Parathyroid adenoma (tissue), 2 donors: ENCODE data around the gene EZH1.
A peak's percentile ranks its signal among the peaks of the same experiment; 100 is the strongest.

Experiments
- H2AFZ ChIP-seq: fragments of 300-600 bp; sonication (generic); one replicate; pipeline ENCODE4 v1.7.0; 2017; ENCODE audit warnings: antibody characterized with exemption, mild to moderate bottlenecking
- H3K27ac ChIP-seq: fragments of 300-600 bp; sonication (generic); one replicate; pipeline ENCODE4 v1.7.0; 2017
- H3K27me3 ChIP-seq: fragments of 300-600 bp; sonication (generic); one replicate; pipeline ENCODE4 v1.7.0; 2017; ENCODE audit warnings: low read length; ENCODE audit not compliant: control insufficient read depth, insufficient read depth
- H3K36me3 ChIP-seq: fragments of 300-600 bp; sonication (generic); one replicate; pipeline ENCODE4 v1.7.0; 2017; ENCODE audit warnings: low read length; ENCODE audit not compliant: control insufficient read depth, insufficient read depth
- H3K4me1 ChIP-seq: fragments of 300-600 bp; sonication (generic); one replicate; pipeline ENCODE4 v1.7.0; 2017; ENCODE audit warnings: control low read depth
- H3K4me2 ChIP-seq: fragments of 300-600 bp; sonication (generic); one replicate; pipeline ENCODE4 v1.7.0; 2017; ENCODE audit warnings: low read length
- H3K4me3 ChIP-seq: fragments of 300-600 bp; sonication (generic); one replicate; pipeline ENCODE4 v1.7.0; 2017; ENCODE audit warnings: low read depth, low read length
- H3K79me2 ChIP-seq: fragments of 300-600 bp; sonication (generic); one replicate; pipeline ENCODE4 v1.7.0; 2017; ENCODE audit warnings: control low read depth
- H3K9ac ChIP-seq: fragments of 300-600 bp; sonication (generic); one replicate; pipeline ENCODE4 v1.7.0; 2017; ENCODE audit warnings: mild to moderate bottlenecking
- H3K9me3 ChIP-seq: fragments of 300-600 bp; sonication (generic); one replicate; pipeline ENCODE4 v1.7.0; 2017; ENCODE audit warnings: low read length; ENCODE audit not compliant: control insufficient read depth
- CTCF ChIP-seq: fragments of 300-600 bp; sonication (generic); IDR thresholded peaks from one replicate; pipeline ENCODE4 v1.7.0; 2017; ENCODE audit warnings: antibody characterized with exemption, mild to moderate bottlenecking
- donor health status: primary hyperparathyroidism.

Gene EZH1

DNA sequence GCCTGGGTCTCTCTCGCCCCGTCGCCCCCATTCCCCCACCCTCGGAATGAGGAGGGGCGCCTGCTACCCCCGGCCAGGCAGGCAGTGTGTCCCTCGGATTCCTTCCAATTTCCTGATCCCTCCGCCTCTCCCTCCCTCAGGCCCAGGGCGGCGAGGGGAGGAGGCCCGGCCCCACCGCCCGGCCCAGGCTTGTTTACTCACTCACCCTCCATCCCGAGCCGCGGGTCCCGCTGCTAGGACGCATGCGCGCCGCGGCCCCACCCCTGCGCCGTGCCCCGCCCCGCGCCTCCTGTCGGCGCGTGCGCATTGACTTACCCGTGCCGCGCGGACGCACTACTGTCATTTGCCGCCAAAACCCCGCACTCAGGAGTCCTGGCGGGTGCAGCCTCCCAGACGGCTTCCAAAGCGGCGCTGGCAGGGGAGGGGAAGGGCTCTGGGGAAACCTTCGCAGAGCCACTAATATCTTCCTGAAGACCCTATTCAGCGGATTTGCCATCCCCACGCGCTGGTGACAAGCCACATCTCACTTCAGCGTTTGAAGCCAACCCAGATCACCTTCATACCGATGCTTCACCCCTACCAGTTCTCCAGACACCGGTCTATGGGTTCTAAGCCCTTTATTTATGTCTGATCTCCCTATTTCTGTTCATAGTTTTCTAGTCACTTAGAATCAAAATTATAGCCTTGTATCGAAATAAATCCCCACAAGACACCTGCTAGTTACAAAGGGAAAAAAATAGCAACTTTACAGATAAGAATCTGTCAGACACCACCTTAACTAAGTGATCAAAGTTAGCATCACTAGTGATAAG is at the start of gene EZH1:
Gene EZH1, minus strand, starts transcription at position 235 of the 812 bp plus-strand sequence. CDS start 16,099 bp downstream, outside the sequence.
- peak within 1 kb of the TSS; percentile 86 for H3K27ac ChIP-seq
- H2AFZ ChIP-seq, result peak within 1 kb of the TSS; percentile 90
- peaks cover 8% of the 10 kb centered on the region for H3K4me1 ChIP-seq
- no peaks in the 10 kb centered on the region for H3K9me3 ChIP-seq
- H3K36me3 ChIP-seq, result no peaks in the 10 kb centered on the region
- H3K27me3 ChIP-seq, result no peaks in the 10 kb centered on the region
- TF ChIP-seq CTCF, result no peak
- peak within 1 kb of the TSS; percentile 86 for H3K4me2 ChIP-seq
- peaks cover 27% of the 10 kb centered on the region for H3K79me2 ChIP-seq
- peak within 1 kb of the TSS; percentile 90 for H3K4me3 ChIP-seq
- peak within 1 kb of the TSS; percentile 57 for H3K9ac ChIP-seq

- peaks cover 2% of the 10 kb centered on the region for H3K4me1 ChIP-seq
- H3K4me2 ChIP-seq, result no peak overlapping the region
- no peak for TF ChIP-seq CTCF
Observed at GRCh38 chr17:42792545-42792944, 47.7 kb upstream of the EZH1 start.

GRCh38 chr17:42791948-42792347 is 47.1 kb upstream of the EZH1 start:
- Histone ChIP-seq H3K36me3 (no peaks in the 10 kb centered on the region), H3K4me2 (no peak overlapping the region), H3K27ac (no peak overlapping the region), H3K4me3 (no peak overlapping the region), H3K4me1 (no peaks in the 10 kb centered on the region), H2AFZ (no peak overlapping the region), H3K9me3 (no peaks in the 10 kb centered on the region), H3K79me2 (no peaks in the 10 kb centered on the region), H3K9ac (no peak overlapping the region), H3K27me3 (no peaks in the 10 kb centered on the region)
- no peak for TF ChIP-seq CTCF

More at GRCh38 chr17:42792545-42792944, 47.7 kb upstream of the EZH1 start:
- no peaks in the 10 kb centered on the region for H3K9me3 ChIP-seq
- H3K36me3 ChIP-seq, result no peaks in the 10 kb centered on the region
- no peak overlapping the region for H3K9ac ChIP-seq
- no peaks in the 10 kb centered on the region for H3K79me2 ChIP-seq
- H3K27ac ChIP-seq, result no peak overlapping the region
- H3K4me3 ChIP-seq, result no peak overlapping the region
- no peaks in the 10 kb centered on the region for H3K27me3 ChIP-seq
- H2AFZ ChIP-seq, result no peak overlapping the region

GRCh38 chr17:42787266-42787665 is 42.4 kb upstream of the EZH1 start:
- peaks cover 7% of the 10 kb centered on the region for H3K27me3 ChIP-seq

More at GRCh38 chr17:42787266-42787665, 42.4 kb upstream of the EZH1 start:
- H3K79me2 ChIP-seq, result no peaks in the 10 kb centered on the region
- no peak overlapping the region for H3K4me3 ChIP-seq
- H3K9me3 ChIP-seq, result no peaks in the 10 kb centered on the region
- H3K4me1 ChIP-seq, result no peaks in the 10 kb centered on the region
- no peak overlapping the region for H3K9ac ChIP-seq
- H2AFZ ChIP-seq, result no peak overlapping the region
- no peak overlapping the region for H3K4me2 ChIP-seq
- H3K36me3 ChIP-seq, result no peaks in the 10 kb centered on the region
- TF ChIP-seq CTCF, result no peak
- no peak overlapping the region for H3K27ac ChIP-seq
